H1 (cell line): ENCODE measurements around the gene ZDHHC5. TPM values are rescaled to one million over a fixed set of nuclear protein-coding genes. Genes with fewer than 3 reads are reported as not detected.

ENCODE experiments used
- microRNA counts: library from miRNA; unstranded; fragments of <30 nt; microRNA quantifications from one replicate; lab custom pipeline; 2015
- microRNA-seq, 2 experiments: library from miRNA; unstranded; fragments of <30 nt; microRNA quantifications; one replicate each; pipeline versions ENCODE4 to v1.2.0, GENCODE V29; 2016 to 2020; ENCODE audit warnings: borderline microRNAs expressed in 2 of 2, borderline number of aligned reads in 2 of 2, borderline replicate concordance in 1 of 2
- polyA plus RNA-seq, 7 experiments: library from polyadenylated mRNA; depleted of rRNA in 3 of 7; stranded (reverse) in 5 of 7; unstranded in 2 of 7; fragments of >200 nt in 5 of 7; fragments of 200-250 nt in 2 of 7; gene quantifications; 1 replicate in 5 of 7; 2 replicates in 1 of 7; 4 replicates in 1 of 7; pipeline versions ENCODE4 v1.2.1 to v1.2.3, GENCODE V29; 2011 to 2013; ENCODE audit warnings: missing spikeins in 2 of 7, mixed read lengths in 2 of 7
- small RNA-seq: library from polyadenylated mRNA; stranded (forward); fragments of <200 nt; extraction: miRNeasy Mini kit (QIAGEN cat#:217004); gene quantifications from one replicate; pipeline ENCODE3, GENCODE V24; 2013; ENCODE audit not compliant: insufficient read depth
- total RNA-seq: library from RNA; stranded (reverse); fragmentation: NEBNext Ultra II Directional; extraction: Animal tissue kit (Norgen Biotek cat#: 25700); gene quantifications from 2 replicates; pipeline ENCODE4 v1.2.1, GENCODE V29; 2021

Gene ZDHHC5
- total and polyA plus RNA-seq, 2 of the 8 experiments (the other 6 are each of a cell fraction or from before 2014, with no cell fraction given): 40.0 to 56.3 TPM

MicroRNAs within 50 kb of the gene (microRNA counts, 767-probe panel; counts per million panel counts)
- microRNA hsa-miR-130a-3p (lab: Ali Mortazavi, UCI): 10,995 counts per million, percentile 99 among the panel's probes with 10 or more counts

Small RNA genes lying within 50 kb of the gene (microRNA-seq; reads per million reads assigned to microRNA genes)
- gene MIR130A: 3,624 to 6,706 reads per million in 2 experiments

Small RNA genes lying within 50 kb of the gene (small RNA-seq; reads per million reads assigned to genes)
- gene MIR130A (12,314 reads per million, percentile 100 among the genes with 10 or more reads in this experiment), gene TMX2-CTNND1 (not detected)

Other genes starting within 250 kb of the ZDHHC5 start
- 31.8 and 32.5 TPM in 2 replicates for gene SLC43A3, start 241.0 kb upstream of the ZDHHC5 start, total RNA-seq
- gene SLC43A3, start 241.0 kb upstream of the ZDHHC5 start, polyA plus RNA-seq (2011; rRNA removed): 61.1 and 67.8 TPM in 2 replicates
- 23.7 and 24.4 TPM in 2 replicates for gene RTN4RL2, start 207.6 kb upstream of the ZDHHC5 start, total RNA-seq
- 11.4 and 17.3 TPM in 2 replicates for gene RTN4RL2, start 207.6 kb upstream of the ZDHHC5 start, polyA plus RNA-seq (2011; rRNA removed)
- gene SLC43A1, start 152.4 kb upstream of the ZDHHC5 start, total RNA-seq: 30.1 and 34.5 TPM in 2 replicates
- gene SLC43A1, start 152.4 kb upstream of the ZDHHC5 start, polyA plus RNA-seq (2011; rRNA removed): 58.0 and 79.5 TPM in 2 replicates
- 109 and 117 TPM in 2 replicates for gene TIMM10, start 137.4 kb upstream of the ZDHHC5 start, total RNA-seq
- gene TIMM10, start 137.4 kb upstream of the ZDHHC5 start, polyA plus RNA-seq (2011; rRNA removed): 208 and 227 TPM in 2 replicates
- gene SMTNL1, start 130.5 kb upstream of the ZDHHC5 start, total RNA-seq: not detected in 2 replicates
- gene SMTNL1, start 130.5 kb upstream of the ZDHHC5 start, polyA plus RNA-seq (2011; rRNA removed): 0.13 and 0.18 TPM in 2 replicates
- gene UBE2L6, start 100.4 kb upstream of the ZDHHC5 start, total RNA-seq: 67.8 and 68.1 TPM in 2 replicates
- 89.2 and 94.8 TPM in 2 replicates for gene UBE2L6, start 100.4 kb upstream of the ZDHHC5 start, polyA plus RNA-seq (2011; rRNA removed)
- 50.9 and 57.3 TPM in 2 replicates for gene SERPING1, start 70.4 kb upstream of the ZDHHC5 start, total RNA-seq
- gene SERPING1, start 70.4 kb upstream of the ZDHHC5 start, polyA plus RNA-seq (2011; rRNA removed): 54.8 and 78.8 TPM in 2 replicates
- gene YPEL4, start 18.2 kb upstream of the ZDHHC5 start, total RNA-seq: 0.13 TPM in 1 of 2 replicates, not detected in the other
- gene YPEL4, start 18.2 kb upstream of the ZDHHC5 start, polyA plus RNA-seq (2011; rRNA removed): 0.09 and 0.38 TPM in 2 replicates
- gene CLP1, start 10.4 kb upstream of the ZDHHC5 start, total RNA-seq: 29.3 and 29.9 TPM in 2 replicates
- 25.6 and 29.4 TPM in 2 replicates for gene CLP1, start 10.4 kb upstream of the ZDHHC5 start, polyA plus RNA-seq (2011; rRNA removed)
- 19.4 and 20.5 TPM in 2 replicates for gene MED19, start 44.1 kb downstream of the ZDHHC5 start, total RNA-seq
- gene MED19, start 44.1 kb downstream of the ZDHHC5 start, polyA plus RNA-seq (2011; rRNA removed): 35.4 and 49.3 TPM in 2 replicates
- gene TMX2, start 44.5 kb downstream of the ZDHHC5 start, total RNA-seq: 100.0 and 104 TPM in 2 replicates
- gene TMX2, start 44.5 kb downstream of the ZDHHC5 start, polyA plus RNA-seq (2011; rRNA removed): 65.3 and 70.4 TPM in 2 replicates
- gene SELENOH, start 73.4 kb downstream of the ZDHHC5 start, total RNA-seq: 242 and 243 TPM in 2 replicates
- gene SELENOH, start 73.4 kb downstream of the ZDHHC5 start, polyA plus RNA-seq (2011; rRNA removed): 264 and 326 TPM in 2 replicates
- not detected in 2 replicates for gene BTBD18, start 83.7 kb downstream of the ZDHHC5 start, total RNA-seq
- 0.03 TPM in 2 replicates for gene BTBD18, start 83.7 kb downstream of the ZDHHC5 start, polyA plus RNA-seq (2011; rRNA removed)
- 164 and 167 TPM in 2 replicates for gene CTNND1, start 93.7 kb downstream of the ZDHHC5 start, total RNA-seq
- 91.9 and 97.8 TPM in 2 replicates for gene CTNND1, start 93.7 kb downstream of the ZDHHC5 start, polyA plus RNA-seq (2011; rRNA removed)